HepG2 (cell line): ENCODE measurements around the gene CISTR. TPM values are rescaled to one million over a fixed set of nuclear protein-coding genes. Genes with fewer than 3 reads are reported as not detected.

ENCODE experiments used
- ATAC-seq: fragments of 200-7000 bp; cut with Tn5 transposase; 3 replicates; pipeline ENCODE4 v1.9.1; 2020; ENCODE audit warnings: mild to moderate bottlenecking, moderate library complexity
- BruUV-seq: library from RNA; stranded (reverse); fragments of 400-500 nt; replicated peaks from 2 replicates; lab custom pipeline; 2021; lab: Mats Ljungman, UMichigan
- CTCF ChIA-PET: fragments of 300-600 bp; formaldehyde crosslinking; extraction: SDS; loops from one replicate; lab custom pipeline; 2021; ENCODE audit warnings: low total read pairs, inconsistent platforms, low intra/inter-chr PET ratio; lab: Yijun Ruan, JAX
- POLR2A ChIA-PET: fragments of 350-600 bp; sonication (Branson Sonifier 250); formaldehyde crosslinking; loops from one replicate; lab custom pipeline; 2020; ENCODE audit warnings: antibody characterized with exemption, inconsistent platforms; lab: Yijun Ruan, JAX
- DNase-seq: peaks from one replicate; pipeline ENCODE4 v3.0.0-alpha.2; 2015; ENCODE audit warnings: low spot score
- FAIRE-seq: peaks from 3 replicates; lab custom pipeline; 2011; peaks lifted over from hg19 to GRCh38; lab: Jason Lieb, UNC
- H2AFZ ChIP-seq: one replicate; pipeline ENCODE4 v1.6.1; 2011; ENCODE audit warnings: low read length, inconsistent platforms
- H3K27ac ChIP-seq: fragments of 300-600 bp; 3 replicates; pipeline ENCODE4 v1.8.0; 2011; ENCODE audit warnings: mixed run types, mild to moderate bottlenecking, mixed read lengths, low read length, inconsistent platforms; ENCODE audit not compliant: insufficient read depth; ENCODE audit errors: extremely low read length
- H3K27me3 ChIP-seq, 2 experiments: fragments of 200-600 bp in 1 of 2; 2 replicates in 1 of 2; 3 replicates in 1 of 2; pipeline versions ENCODE4 v1.6.0 to v1.8.0; 2011; ENCODE audit warnings: low read length in 2 of 2, mild to moderate bottlenecking in 2 of 2, moderate library complexity in 2 of 2, inconsistent platforms in 1 of 2; ENCODE audit not compliant: insufficient read depth in 2 of 2, control insufficient read depth in 1 of 2
- H3K36me3 ChIP-seq, 2 experiments: fragments of 200-600 bp in 1 of 2; replicated peaks in 1 of 2; 2 replicates in 1 of 2; 3 replicates in 1 of 2; pipeline versions ENCODE4 v1.5.1 to v1.8.0; 2011; ENCODE audit warnings: low read length in 2 of 2, inconsistent platforms in 1 of 2; ENCODE audit not compliant: insufficient read depth in 2 of 2, control insufficient read depth in 1 of 2
- H3K4me1 ChIP-seq: 2 replicates; pipeline ENCODE4 v1.5.1; 2012; ENCODE audit warnings: low read length, inconsistent platforms; ENCODE audit not compliant: insufficient read depth
- H3K4me2 ChIP-seq: 2 replicates; pipeline ENCODE4 v1.6.0; 2011; ENCODE audit warnings: low read depth, low read length, inconsistent platforms
- H3K4me3 ChIP-seq, 3 experiments: fragments of 200-600 bp in 1 of 3; sonication (generic), shearing (Covaris generic) in 1 of 3; replicated peaks in 1 of 3; 2 replicates each; pipeline ENCODE4 v1.5.1; 2011 to 2016; ENCODE audit warnings: low read length in 3 of 3, inconsistent platforms in 2 of 3, low read depth in 2 of 3, mild to moderate bottlenecking in 2 of 3, control low read depth in 1 of 3, mixed read lengths in 1 of 3; ENCODE audit not compliant: insufficient read depth in 1 of 3
- H3K79me2 ChIP-seq: one replicate; pipeline ENCODE4 v1.6.1; 2011; ENCODE audit warnings: low read length, inconsistent platforms; ENCODE audit not compliant: insufficient read depth
- H3K9ac ChIP-seq: 2 replicates; pipeline ENCODE4 v1.6.0; 2011; ENCODE audit warnings: mild to moderate bottlenecking, low read depth, low read length, inconsistent platforms; ENCODE audit not compliant: insufficient read depth
- H3K9me3 ChIP-seq: 2 replicates; pipeline ENCODE4 v1.5.1; 2012; ENCODE audit warnings: mild to moderate bottlenecking, low read length
- H4K20me1 ChIP-seq: 2 replicates; pipeline ENCODE4 v1.6.0; 2011; ENCODE audit warnings: inconsistent platforms, mild to moderate bottlenecking, low read length, moderate library complexity; ENCODE audit not compliant: insufficient read depth
- AHDC1 ChIP-seq: sonication (generic); formaldehyde crosslinking; IDR thresholded peaks from 2 replicates; pipeline ENCODE4 v1.5.1; 2020; ENCODE audit warnings: mild to moderate bottlenecking, missing genetic modification reagents, borderline replicate concordance
- ARHGAP35 ChIP-seq: sonication (generic); formaldehyde crosslinking; IDR thresholded peaks from 2 replicates; pipeline ENCODE4 v1.9.0; 2022; ENCODE audit warnings: mild to moderate bottlenecking, inconsistent platforms, moderate library complexity, missing genetic modification reagents, borderline replicate concordance
- CHD2 ChIP-seq: IDR thresholded peaks from 2 replicates; pipeline ENCODE4 v1.6.1; 2011; ENCODE audit warnings: low read depth, low read length, improper control_type of control experiment
- MEIS2 ChIP-seq: sonication (generic); formaldehyde crosslinking; IDR thresholded peaks from 2 replicates; pipeline ENCODE4 v1.9.0; 2021; ENCODE audit warnings: mild to moderate bottlenecking, missing genetic modification reagents
- RFXANK ChIP-seq: IDR thresholded peaks from 2 replicates; pipeline ENCODE4 v1.6.1; 2016
- ZNF180 ChIP-seq: sonication (generic); formaldehyde crosslinking; IDR thresholded peaks from 2 replicates; pipeline ENCODE4 v1.4.0; 2020; ENCODE audit warnings: low read depth, missing genetic modification reagents, borderline replicate concordance
- ZNF629 ChIP-seq: sonication (generic); formaldehyde crosslinking; conservative IDR thresholded peaks from 2 replicates; pipeline ENCODE4 v1.5.0; 2020; ENCODE audit warnings: missing genetic modification reagents
- ZNF7 ChIP-seq: IDR thresholded peaks from 2 replicates; pipeline ENCODE4 v1.6.1; 2016; ENCODE audit warnings: missing biosample characterization, missing genetic modification reagents
- ZNF737 ChIP-seq: sonication (generic); formaldehyde crosslinking; IDR thresholded peaks from 2 replicates; pipeline ENCODE4 v1.5.0; 2020; ENCODE audit warnings: missing genetic modification reagents, mild to moderate bottlenecking, borderline replicate concordance
- ZSCAN12 ChIP-seq: sonication (generic); formaldehyde crosslinking; IDR thresholded peaks from 2 replicates; pipeline ENCODE4 v1.9.0; 2021; ENCODE audit warnings: mild to moderate bottlenecking, missing genetic modification reagents
- WGBS: methylation state at CpG from one replicate; pipeline ENCODE4 v1.1.6; 2017; ENCODE audit warnings: low lambda C conversion rate; 5-methylcytosine and 5-hydroxymethylcytosine counted together
- in situ Hi-C: cut with HindIII; loops from 2 replicates; pipeline ENCODE4 v1.10.0; 2017; ENCODE audit warnings: low pct_unique_long_range_greater_than_20kb; ENCODE audit not compliant: extremely low pct_ligation_motif_present
- intact Hi-C: fragments of 100-400 bp; cut with micrococcal nuclease; formaldehyde crosslinking; loops from one replicate; pipeline ENCODE4 v1.10.0; 2022; ENCODE audit not compliant: unreplicated experiment
- polyA plus RNA-seq, 8 experiments: library from polyadenylated mRNA; depleted of rRNA in 3 of 8; stranded (reverse) in 7 of 8; unstranded in 1 of 8; fragments of >200 nt; fragmentation: Illumina TruSeq in 4 of 8; extraction: Trizol in 4 of 8; gene quantifications; 2 replicates each; pipeline versions ENCODE4 v1.2.1 to v1.2.3, GENCODE V29; 2011 to 2016; ENCODE audit warnings: low read depth in 4 of 8, missing spikeins in 1 of 8, mixed read lengths in 1 of 8; ENCODE audit not compliant: insufficient read depth in 1 of 8
- total RNA-seq, 5 experiments: library from RNA; depleted of rRNA; stranded (reverse); fragments of >200 nt; fragmentation: Illumina TruSeq; extraction: Trizol; gene quantifications; 2 replicates each; pipeline ENCODE4 v1.2.3, GENCODE V29; 2016; ENCODE audit warnings: low read depth in 1 of 5

The CISTR gene
- total and polyA plus RNA-seq, 2 of the 13 experiments (the other 11 are each of a cell fraction or from before 2014, with no cell fraction given), result not detected

GRCh38 chr12:53710091-53710490, 41.7 kb downstream of the CISTR start (continued):
- TF ChIP-seq ARHGAP35, result no peak
- no peak for TF ChIP-seq AHDC1
- TF ChIP-seq ZNF737 (CRISPR knock-in tag), result no peak
- no peak for TF ChIP-seq RFXANK (CRISPR knock-in tag)

- no peaks in the 10 kb centered on the region for H3K9me3 ChIP-seq
- intact Hi-C loops, result no loop called here
- DNase-seq (no peak), ATAC-seq (no peak), FAIRE-seq (no peak)
- H3K79me2 ChIP-seq, result no peaks in the 10 kb centered on the region
- no peak overlapping the region for H3K4me3 ChIP-seq
- no peak overlapping the region for H3K27ac ChIP-seq
- no peak overlapping the region for H3K4me2 ChIP-seq
- WGBS, result 36% methylated on average over 3 of the region's 4 CpGs
- CTCF ChIA-PET, result no interaction called here
- no TSS peak for BruUV-seq
- peaks cover 3 to 26% of the 10 kb centered on the region in 2 experiments for H3K27me3 ChIP-seq
- H3K4me1 ChIP-seq, result no peaks in the 10 kb centered on the region
- no peak overlapping the region for H3K9ac ChIP-seq
- no peaks in the 10 kb centered on the region; a peak in 1 of 5 replicates for H3K36me3 ChIP-seq
- POLR2A ChIA-PET, result no interaction called here
- no peak overlapping the region for H2AFZ ChIP-seq
- in situ Hi-C loops, result no loop called here
- no peaks in the 10 kb centered on the region for H4K20me1 ChIP-seq
- no peak for TF ChIP-seq ZSCAN12 (CRISPR knock-in tag)
- TF ChIP-seq ZNF629 (CRISPR knock-in tag), result no peak
- TF ChIP-seq MEIS2 (CRISPR knock-in tag), result no peak
- TF ChIP-seq ZNF7 (CRISPR knock-in tag), result no peak
- TF ChIP-seq ZNF180, result no peak
- TF ChIP-seq CHD2, result no peak
Measured at GRCh38 chr12:53709671-53710070, 42.1 kb downstream of the CISTR start.
